Umbilical cord (tissue), 2 donors: ENCODE results near the gene LSAMP. TPM values are rescaled to one million over a fixed set of nuclear protein-coding genes. Genes with fewer than 3 reads are reported as not detected.
"Not testable (repeated sequence)": the region's sequence is repeated elsewhere in the genome, so short reads cannot be mapped to it uniquely, and the experiment has no call there.

Experiments used
- DNase-seq: peaks from one replicate; pipeline ENCODE4 v3.0.0-alpha.2; 2015; ENCODE audit warnings: low spot score
- total RNA-seq: library from RNA; depleted of rRNA; stranded (reverse); fragments of >200 nt; gene quantifications from one replicate; pipeline ENCODE4 v1.2.3, GENCODE V29; 2014; ENCODE audit warnings: low replicate concordance; ENCODE audit not compliant: insufficient read depth

The LSAMP gene
- total RNA-seq, 1 donor from 2014 or later = 20.5 TPM

- DNase-seq = peak; percentile 81
Measured at GRCh38 chr3:116112696-116113095, 332.6 kb downstream of the LSAMP start.

GRCh38 chr3:116111765-116112164, 333.5 kb downstream of the LSAMP start:
- no peak for DNase-seq

DNA sequence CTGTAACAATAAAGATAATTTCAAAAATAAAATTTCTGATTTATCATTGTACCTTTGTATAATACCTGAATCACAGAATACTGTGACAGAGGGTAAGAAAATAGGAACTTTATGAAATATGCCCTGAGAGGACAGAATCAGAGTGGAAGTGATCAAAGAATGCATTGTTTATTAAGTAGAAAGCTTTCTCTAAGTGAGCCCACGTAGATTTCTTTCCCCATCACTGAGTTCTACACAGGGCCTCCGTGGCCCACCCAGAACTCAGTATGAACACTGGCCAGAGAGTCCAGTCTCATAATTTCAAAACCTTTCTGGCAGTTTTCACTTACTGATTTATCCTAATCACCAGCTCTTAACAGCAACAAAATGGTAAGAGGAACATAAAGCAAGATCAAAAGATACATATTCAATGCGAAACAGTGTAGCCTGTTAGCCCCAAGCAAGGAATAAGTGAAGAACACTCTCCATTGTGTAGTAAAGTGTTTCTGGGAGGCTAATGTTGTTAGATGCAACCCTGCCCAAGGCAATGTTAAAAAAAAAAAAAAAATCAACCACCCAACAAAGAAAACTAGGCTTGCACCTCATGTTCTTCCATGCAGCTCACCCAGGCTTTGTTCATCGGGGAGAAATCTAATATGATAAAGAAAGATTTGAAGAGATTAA, 341.3 kb downstream of the LSAMP start:
- no peak for DNase-seq

DNA sequence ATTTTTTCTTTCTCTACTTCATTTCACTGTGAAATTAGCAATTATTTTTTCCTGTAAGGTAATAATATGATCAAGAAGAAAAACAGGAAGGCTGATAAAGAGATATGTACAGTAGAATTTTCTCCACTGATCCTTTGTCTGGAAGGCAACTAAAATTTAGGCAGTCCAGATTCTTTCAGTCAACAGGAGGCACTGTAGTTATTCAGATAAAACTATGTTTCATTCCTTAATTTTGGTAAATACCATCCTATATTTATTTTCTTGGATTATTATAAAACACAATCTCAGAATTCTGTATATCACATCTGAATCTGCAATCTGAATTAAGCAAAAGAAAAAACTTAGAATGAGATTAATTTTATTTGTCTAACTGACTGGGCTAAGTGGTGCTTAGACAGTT, 343.2 kb downstream of the LSAMP start:
- DNase-seq = no peak

- peak; percentile 32 for DNase-seq
Measured at GRCh38 chr3:116097226-116097625, 348.1 kb downstream of the LSAMP start.

DNA sequence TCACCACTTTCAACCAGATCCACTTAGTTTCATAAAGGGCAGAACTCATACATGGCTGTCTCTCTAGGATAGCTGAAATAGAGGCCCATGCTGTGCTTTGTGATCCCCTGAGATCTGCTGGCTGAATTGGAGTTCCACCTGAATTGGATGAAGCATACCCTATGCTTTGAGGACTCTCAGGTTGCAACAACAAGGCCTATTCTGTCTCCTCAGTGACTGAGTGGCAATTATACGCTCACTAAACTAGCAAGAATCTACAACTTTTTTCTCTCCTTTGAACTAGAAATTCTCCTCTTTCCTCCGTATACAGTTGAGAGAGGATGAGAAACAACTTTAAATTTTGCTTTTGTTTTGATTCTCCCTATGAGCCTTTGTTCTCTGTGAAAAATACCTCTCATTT, 348.7 kb downstream of the LSAMP start:
- DNase-seq = no peak

GRCh38 chr3:116093374-116093773, 351.9 kb downstream of the LSAMP start:
- DNase-seq = no peak

- no peak for DNase-seq
Measured at GRCh38 chr3:116087426-116087825, 357.9 kb downstream of the LSAMP start.

GRCh38 chr3:116084999-116085791, 360.1 kb downstream of the LSAMP start:
- no peak for DNase-seq

GRCh38 chr3:116083683-116084082, 361.6 kb downstream of the LSAMP start:
- DNase-seq = no peak

DNA sequence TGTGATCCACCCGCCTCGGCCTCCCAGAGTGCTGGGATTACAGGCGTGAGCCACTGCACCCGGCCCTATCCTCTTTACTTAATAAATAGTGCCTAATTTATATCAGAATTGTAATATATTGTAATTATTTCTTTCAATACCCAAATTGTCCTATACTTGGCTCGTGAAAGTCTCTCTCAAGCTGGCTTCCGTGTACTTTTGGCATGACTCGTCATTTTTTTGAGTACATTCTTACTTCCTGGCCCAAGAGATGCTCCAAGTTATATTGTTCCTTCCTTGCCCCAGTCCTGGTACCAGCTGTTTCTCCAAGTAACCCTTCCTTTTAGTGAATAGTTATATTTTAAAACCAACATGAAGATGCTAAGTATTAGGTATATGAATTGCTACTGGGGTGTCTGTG, 366.7 kb downstream of the LSAMP start:
- DNase-seq = no peak

DNA sequence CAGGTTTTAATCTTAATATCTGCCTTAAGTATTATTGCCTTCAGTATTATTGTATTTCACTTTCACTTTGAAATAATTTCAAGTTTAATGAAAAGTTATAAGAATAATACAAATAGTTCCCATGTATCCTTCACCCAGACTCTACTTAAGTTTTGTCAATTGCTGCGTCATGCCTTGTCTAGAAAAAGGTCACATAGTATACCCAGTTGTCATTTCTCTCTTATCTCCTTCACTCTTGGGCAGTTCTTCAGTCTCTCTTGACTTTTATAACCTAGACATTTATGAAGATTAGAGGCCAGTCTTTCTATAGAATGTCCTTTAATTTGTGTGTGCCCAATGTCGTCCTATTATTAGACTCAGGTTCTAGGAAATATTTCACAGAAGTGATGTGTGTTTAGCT, 367.7 kb downstream of the LSAMP start:
- DNase-seq = no peak

GRCh38 chr3:116077059-116077458, 368.2 kb downstream of the LSAMP start:
- no peak for DNase-seq

DNA sequence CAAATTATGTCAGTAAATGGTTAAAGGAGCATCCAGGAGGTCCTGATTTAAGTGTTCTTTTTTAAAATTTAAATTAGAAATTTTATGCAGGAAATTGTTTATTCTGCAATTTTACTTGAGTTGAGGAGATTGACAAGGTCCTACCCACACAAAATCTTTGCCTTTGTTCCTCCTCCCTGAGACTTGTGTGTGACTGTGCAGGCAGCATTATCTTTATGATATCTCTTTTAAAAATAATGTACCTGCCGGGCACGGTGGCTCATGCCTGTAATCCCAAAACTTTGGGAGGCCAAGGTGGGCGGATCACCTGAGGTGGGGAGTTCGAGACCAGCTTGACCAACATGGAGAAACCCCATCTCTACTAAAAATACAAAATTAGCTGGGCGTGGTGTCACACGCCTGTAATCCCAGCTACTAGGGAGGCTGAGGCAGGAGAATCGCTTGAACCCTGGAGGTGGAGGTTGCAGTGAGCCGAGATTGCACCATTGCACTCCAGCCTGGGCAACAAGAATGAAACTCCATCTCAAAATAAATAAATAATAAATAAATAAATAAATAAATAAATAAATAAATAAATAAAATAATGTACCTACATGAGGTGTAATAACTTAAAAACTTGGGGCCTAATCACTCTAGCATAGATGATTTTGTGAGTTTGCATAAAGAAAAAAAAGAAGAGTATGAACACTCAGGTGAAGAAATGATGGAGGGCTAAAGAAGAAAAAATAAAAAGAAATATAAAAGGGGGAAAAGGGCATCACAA, 374.6 kb downstream of the LSAMP start:
- DNase-seq = not testable (repeated sequence)

- no peak for DNase-seq
Measured at GRCh38 chr3:116070061-116070460, 375.2 kb downstream of the LSAMP start.

GRCh38 chr3:116069024-116069423, 376.3 kb downstream of the LSAMP start:
- DNase-seq = no peak

GRCh38 chr3:116067326-116067725, 378.0 kb downstream of the LSAMP start:
- no peak for DNase-seq

- DNase-seq = no peak
Measured at GRCh38 chr3:116065501-116065900, 379.8 kb downstream of the LSAMP start.

GRCh38 chr3:116064646-116065045, 380.6 kb downstream of the LSAMP start:
- no peak for DNase-seq

DNA sequence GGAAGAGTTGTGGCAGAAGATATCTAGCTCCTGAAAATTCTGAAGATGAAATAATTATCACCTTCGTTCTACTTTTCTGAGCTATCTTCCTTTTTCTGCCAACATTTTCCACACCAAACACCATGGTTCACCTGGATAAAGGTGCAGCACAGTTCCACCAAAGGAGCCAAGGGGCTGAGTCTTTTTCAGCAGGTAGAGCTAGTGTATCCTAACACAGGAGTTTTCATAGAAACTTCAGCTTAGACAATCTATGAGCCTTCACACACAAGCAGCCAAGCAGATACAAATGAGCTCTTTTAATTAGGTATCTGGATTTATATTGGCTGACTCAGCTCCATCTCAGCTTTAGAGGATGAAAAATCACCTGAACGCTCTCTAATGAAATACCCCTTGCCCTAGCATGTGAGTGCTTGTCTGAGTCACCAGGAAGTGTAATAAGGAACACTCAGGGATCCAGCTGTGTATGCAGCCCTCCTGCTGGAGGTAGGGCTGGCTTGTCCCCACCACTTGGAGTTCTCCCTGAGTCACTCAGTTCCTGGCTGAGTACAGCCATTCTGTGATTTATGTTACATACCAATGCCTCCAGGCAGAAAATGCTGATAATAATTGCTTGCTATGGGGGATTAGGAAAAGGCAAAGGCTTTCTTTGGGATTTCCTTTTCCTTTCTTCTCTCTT, 385.7 kb downstream of the LSAMP start:
- no peak for DNase-seq

DNA sequence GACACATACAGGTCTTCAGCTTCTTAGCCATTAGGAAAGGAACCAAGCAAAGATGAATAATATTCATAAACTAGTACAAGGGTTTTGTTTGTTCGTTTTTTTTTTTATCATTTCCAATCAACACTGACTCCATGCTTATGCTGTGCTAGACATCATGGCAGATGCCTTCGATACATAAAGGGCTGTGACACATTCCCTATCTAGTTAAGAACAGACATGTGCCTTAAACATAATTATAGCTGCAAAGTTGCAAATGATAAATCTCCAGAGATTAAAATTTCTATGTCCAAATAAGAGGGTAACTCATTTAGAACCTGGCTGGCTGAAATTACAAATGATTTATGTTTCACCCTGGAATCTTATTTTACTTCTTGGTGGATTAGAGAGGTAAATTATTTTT, 386.4 kb downstream of the LSAMP start:
- no peak for DNase-seq
